NCI-H1105 treated with DMSO at 0.1 percent for 48 hours (cell line): ENCODE data around the gene PLA2G6.
"Not testable (repeated sequence)": the region's sequence is repeated elsewhere in the genome, so short reads cannot be mapped to it uniquely, and the experiment has no call there.

Experiments
- DNase-seq: peaks from one replicate; lab custom pipeline; 2025; lab: John Stamatoyannopoulos, UW

Gene PLA2G6

GRCh38 chr22:38129856-38130255, 51.8 kb downstream of the PLA2G6 start:
- DNase-seq: no peak

- no peak for DNase-seq
Measured at GRCh38 chr22:38129021-38129420, 52.6 kb downstream of the PLA2G6 start.

- no peak for DNase-seq
Measured at GRCh38 chr22:38127869-38128268, 53.8 kb downstream of the PLA2G6 start.

- no peak for DNase-seq
Measured at GRCh38 chr22:38126928-38127668, 54.5 kb downstream of the PLA2G6 start.

- DNase-seq: no peak
Measured at GRCh38 chr22:38125751-38126201, 55.9 kb downstream of the PLA2G6 start.

- DNase-seq: no peak
Measured at GRCh38 chr22:38125038-38125610, 56.5 kb downstream of the PLA2G6 start.

- no peak for DNase-seq
Measured at GRCh38 chr22:38124236-38124974, 57.2 kb downstream of the PLA2G6 start.

GRCh38 chr22:38122616-38123015, 59.0 kb downstream of the PLA2G6 start:
- no peak for DNase-seq

- no peak for DNase-seq
Measured at GRCh38 chr22:38120359-38121110, 61.1 kb downstream of the PLA2G6 start.

GRCh38 chr22:38118747-38119146, 62.9 kb downstream of the PLA2G6 start:
- not testable (repeated sequence) for DNase-seq

- DNase-seq: no peak
Measured at GRCh38 chr22:38118182-38118581, 63.4 kb downstream of the PLA2G6 start.

GRCh38 chr22:38117556-38117955, 64.1 kb downstream of the PLA2G6 start:
- DNase-seq: not testable (repeated sequence)

GRCh38 chr22:38115423-38116205, 66.0 kb downstream of the PLA2G6 start:
- DNase-seq: no peak

GRCh38 chr22:38114484-38115398, 66.9 kb downstream of the PLA2G6 start:
- peak; percentile 50 for DNase-seq

- no peak for DNase-seq
Measured at GRCh38 chr22:38112381-38112780, 69.2 kb downstream of the PLA2G6 start.

GRCh38 chr22:38111925-38112355, 69.7 kb downstream of the PLA2G6 start:
- DNase-seq: no peak

GRCh38 chr22:38110863-38111852, 70.5 kb downstream of the PLA2G6 start:
- no peak for DNase-seq

GRCh38 chr22:38110008-38110862, 71.4 kb downstream of the PLA2G6 start, which contains the start of gene BAIAP2L2:
TSS of gene BAIAP2L2 (minus strand) at chr22:38110684. CDS start at chr22:38110525, 159 bp downstream.
- no peak for DNase-seq
